HuH-7.5 (cell line): ENCODE data around the gene SUMF1.
A peak's percentile ranks its signal among the peaks of the same experiment; 100 is the strongest.

ENCODE experiments used
- DNase-seq: peaks from one replicate; pipeline ENCODE4 v3.0.0; 2011; ENCODE audit warnings: low spot score

The SUMF1 gene

GRCh38 chr3:4466741-4467521 lies at the start of gene SUMF1:
Gene SUMF1 (minus strand): TSS chr3:4467269. CDS start chr3:4467245, 24 bp downstream.
- DNase-seq = peak; percentile 93

- DNase-seq = no peak
Observed at GRCh38 chr3:4515916-4516579, 49.0 kb upstream of the SUMF1 start.

- no peak for DNase-seq
Observed at GRCh38 chr3:4514916-4515315, 47.8 kb upstream of the SUMF1 start.

- DNase-seq = no peak
Observed at GRCh38 chr3:4514321-4514720, 47.3 kb upstream of the SUMF1 start.

- DNase-seq = no peak
Observed at GRCh38 chr3:4512895-4513616, 46.0 kb upstream of the SUMF1 start.

- DNase-seq = no peak
Observed at GRCh38 chr3:4511491-4512262, 44.6 kb upstream of the SUMF1 start.

GRCh38 chr3:4509983-4510755 lies 43.1 kb upstream of the SUMF1 start:
- DNase-seq = no peak

GRCh38 chr3:4509043-4509442 lies 42.0 kb upstream of the SUMF1 start:
- no peak for DNase-seq

GRCh38 chr3:4508048-4508981 lies 41.2 kb upstream of the SUMF1 start:
- DNase-seq = no peak

GRCh38 chr3:4507024-4507596 lies 40.0 kb upstream of the SUMF1 start:
- DNase-seq = no peak

- no peak for DNase-seq
Observed at GRCh38 chr3:4506559-4507023, 39.5 kb upstream of the SUMF1 start.

GRCh38 chr3:4505688-4506558 lies 38.9 kb upstream of the SUMF1 start:
- DNase-seq = no peak

GRCh38 chr3:4504340-4505261 lies 37.5 kb upstream of the SUMF1 start:
- DNase-seq = no peak

GRCh38 chr3:4503050-4503449 lies 36.0 kb upstream of the SUMF1 start:
- no peak for DNase-seq

GRCh38 chr3:4501927-4502326 lies 34.9 kb upstream of the SUMF1 start:
- DNase-seq = no peak

- DNase-seq = no peak
Observed at GRCh38 chr3:4501437-4501836, 34.4 kb upstream of the SUMF1 start.

GRCh38 chr3:4498446-4498845 lies 31.4 kb upstream of the SUMF1 start:
- DNase-seq = no peak
